Measurements from ENCODE around the gene WDHD1.

DNA sequence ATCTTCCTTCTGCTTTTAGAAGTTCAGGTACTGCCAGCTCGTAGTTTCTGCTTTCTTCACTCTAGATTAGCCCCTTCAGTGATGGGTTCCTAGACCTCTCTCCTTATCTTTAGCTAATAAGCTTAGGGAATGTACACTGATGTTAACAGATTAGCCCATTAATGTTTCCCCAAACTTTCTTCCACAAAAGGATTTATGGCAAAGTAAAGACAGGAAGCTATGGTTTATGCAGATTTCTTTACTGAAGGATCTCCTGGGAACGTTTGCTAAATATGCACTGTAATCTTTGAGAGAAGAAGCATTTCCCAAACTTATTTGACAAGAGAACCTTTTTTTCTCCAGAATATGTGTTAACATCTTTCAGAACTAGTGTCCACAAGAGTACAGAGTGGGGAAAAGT, 4.3 kb upstream of the WDHD1 start:
- TF ChIP-seq CTCF (conservative IDR thresholded peaks at IDR 0.05; ENCODE audit: low read depth, low read length) (no peak), EZH2 (IDR thresholded peaks at IDR 0.05; ENCODE audit: low read length, unreplicated experiment) (no peak)

Data from PC-3 (cell line).